DND-41 (cell line): ENCODE measurements around the gene GAS1.

ENCODE experiments used
- ATAC-seq: fragments of 200-7000 bp; cut with Tn5 transposase; 3 replicates; pipeline ENCODE4 v1.9.1; 2021; ENCODE audit warnings: low read depth; ENCODE audit not compliant: insufficient read depth
- DNase-seq: peaks from one replicate; pipeline ENCODE4 v3.0.0-alpha.2; 2020
- H2AFZ ChIP-seq: 2 replicates; pipeline ENCODE4 v1.6.0; 2012; ENCODE audit warnings: low read depth, low read length
- H3K27ac ChIP-seq: 2 replicates; pipeline ENCODE4 v1.5.1; 2012; ENCODE audit warnings: low read length, inconsistent platforms
- H3K27me3 ChIP-seq: fragments of 200-600 bp; sonication (generic); 2 replicates; pipeline ENCODE4 v1.6.0; 2012; ENCODE audit warnings: low read length, mild to moderate bottlenecking, inconsistent platforms; ENCODE audit not compliant: insufficient read depth, poor library complexity
- H3K36me3 ChIP-seq: 2 replicates; pipeline ENCODE4 v1.5.1; 2012; ENCODE audit warnings: low read length, inconsistent platforms; ENCODE audit not compliant: insufficient read depth
- H3K4me1 ChIP-seq: 2 replicates; pipeline ENCODE4 v1.5.1; 2012; ENCODE audit warnings: mild to moderate bottlenecking, low read length; ENCODE audit not compliant: insufficient read depth
- H3K4me2 ChIP-seq: 2 replicates; pipeline ENCODE4 v1.6.0; 2012; ENCODE audit warnings: mild to moderate bottlenecking, moderate library complexity, low read length, inconsistent platforms; ENCODE audit not compliant: insufficient read depth
- H3K4me3 ChIP-seq, 2 experiments: fragments of 200-600 bp in 1 of 2; shearing (Covaris generic) in 1 of 2; 2 replicates each; pipeline ENCODE4 v1.5.1; 2012 to 2016; ENCODE audit warnings: inconsistent platforms in 2 of 2, low read length in 2 of 2, mild to moderate bottlenecking in 2 of 2, low read depth in 1 of 2, moderate library complexity in 1 of 2
- H3K79me2 ChIP-seq: 2 replicates; pipeline ENCODE4 v1.6.0; 2012; ENCODE audit warnings: low read length, inconsistent platforms; ENCODE audit not compliant: insufficient read depth
- H3K9ac ChIP-seq: 2 replicates; pipeline ENCODE4 v1.6.0; 2012; ENCODE audit warnings: low read depth, mild to moderate bottlenecking, inconsistent platforms, low read length, moderate library complexity
- H3K9me3 ChIP-seq: 2 replicates; pipeline ENCODE4 v1.5.1; 2012; ENCODE audit warnings: low read length, moderate library complexity, mild to moderate bottlenecking, inconsistent platforms; ENCODE audit not compliant: insufficient read depth, severe bottlenecking
- H4K20me1 ChIP-seq: 2 replicates; pipeline ENCODE4 v1.6.0; 2012; ENCODE audit warnings: low read length; ENCODE audit not compliant: insufficient read depth
- CTCF ChIP-seq: IDR thresholded peaks from 2 replicates; pipeline ENCODE4 v1.5.1; 2012; ENCODE audit warnings: borderline replicate concordance, low read length, moderate library complexity, mild to moderate bottlenecking; ENCODE audit not compliant: poor library complexity, severe bottlenecking; ENCODE audit errors: extremely low read depth
- EZH2 ChIP-seq: IDR thresholded peaks from 3 replicates; pipeline ENCODE4 v1.6.1; 2012; ENCODE audit warnings: borderline replicate concordance, low read depth, mild to moderate bottlenecking, moderate library complexity, low read length, inconsistent platforms; ENCODE audit not compliant: severe bottlenecking

GAS1 gene

GRCh38 chr9:86962692-86963091, 15.4 kb upstream of the GAS1 start:
- no peaks in the 10 kb centered on the region for H3K9me3 ChIP-seq
- TF ChIP-seq EZH2 (no peak), CTCF (no peak)
- ATAC-seq (no peak), DNase-seq (no peak)
- no peak overlapping the region for H3K4me3 ChIP-seq
- H3K27ac ChIP-seq = no peak overlapping the region
- no peaks in the 10 kb centered on the region for H3K27me3 ChIP-seq
- no peak overlapping the region for H2AFZ ChIP-seq
- H3K79me2 ChIP-seq = no peaks in the 10 kb centered on the region
- no peak overlapping the region for H3K4me2 ChIP-seq
- H3K9ac ChIP-seq = no peak overlapping the region
- no peaks in the 10 kb centered on the region for H3K36me3 ChIP-seq
- no peaks in the 10 kb centered on the region for H3K4me1 ChIP-seq
- H4K20me1 ChIP-seq = no peaks in the 10 kb centered on the region

GRCh38 chr9:86960938-86961337, 13.6 kb upstream of the GAS1 start:
- Histone ChIP-seq H3K27me3 (no peaks in the 10 kb centered on the region), H3K36me3 (no peaks in the 10 kb centered on the region), H3K9ac (no peak overlapping the region), H3K4me1 (no peaks in the 10 kb centered on the region), H3K4me2 (no peak overlapping the region), H3K4me3 (no peak overlapping the region), H2AFZ (no peak overlapping the region), H3K79me2 (no peaks in the 10 kb centered on the region), H3K27ac (no peak overlapping the region), H4K20me1 (no peaks in the 10 kb centered on the region), H3K9me3 (no peaks in the 10 kb centered on the region)
- TF ChIP-seq EZH2 = no peak
- no peak for TF ChIP-seq CTCF
- DNase-seq (no peak), ATAC-seq (no peak)

- H2AFZ ChIP-seq = no peak overlapping the region
- H3K79me2 ChIP-seq = no peaks in the 10 kb centered on the region
- DNase-seq (no peak), ATAC-seq (no peak)
- no peak overlapping the region for H3K4me2 ChIP-seq
- H3K27me3 ChIP-seq = no peaks in the 10 kb centered on the region
- no peak overlapping the region for H3K4me3 ChIP-seq
- H3K4me1 ChIP-seq = no peaks in the 10 kb centered on the region
- no peak overlapping the region for H3K9ac ChIP-seq
- TF ChIP-seq EZH2 (no peak), CTCF (no peak)
- no peak overlapping the region for H3K27ac ChIP-seq
- no peaks in the 10 kb centered on the region for H3K9me3 ChIP-seq
- H4K20me1 ChIP-seq = no peaks in the 10 kb centered on the region
- H3K36me3 ChIP-seq = no peaks in the 10 kb centered on the region
Measured at GRCh38 chr9:86958203-86958602, 10.9 kb upstream of the GAS1 start.

GRCh38 chr9:86955561-86955960, 8.3 kb upstream of the GAS1 start:
- no peak overlapping the region for H3K4me2 ChIP-seq
- peaks cover 3% of the 10 kb centered on the region for H3K9me3 ChIP-seq
- no peaks in the 10 kb centered on the region for H4K20me1 ChIP-seq
- no peak overlapping the region for H3K27ac ChIP-seq
- no peak for DNase-seq
- H3K9ac ChIP-seq = no peak overlapping the region
- ATAC-seq = no peak
- H3K36me3 ChIP-seq = no peaks in the 10 kb centered on the region; the same call in 1 of the 2 replicates
- no peak overlapping the region for H2AFZ ChIP-seq
- H3K4me1 ChIP-seq = no peaks in the 10 kb centered on the region
- no peak overlapping the region for H3K4me3 ChIP-seq
- no peaks in the 10 kb centered on the region for H3K79me2 ChIP-seq
- TF ChIP-seq EZH2 (no peak), CTCF (no peak)
- no peaks in the 10 kb centered on the region for H3K27me3 ChIP-seq
